Activated gamma-delta T cell treated with anti-CD3 and anti-CD28 coated beads, Interleukin-2, amount 50 U/mL, for 16 hours (primary cell): ENCODE measurements around the gene SLC23A3.

Source experiments
- DNase-seq: peaks from one replicate; pipeline ENCODE4 v3.0.0-alpha.2; 2020; ENCODE audit warnings: low read depth

The SLC23A3 gene, protein sequence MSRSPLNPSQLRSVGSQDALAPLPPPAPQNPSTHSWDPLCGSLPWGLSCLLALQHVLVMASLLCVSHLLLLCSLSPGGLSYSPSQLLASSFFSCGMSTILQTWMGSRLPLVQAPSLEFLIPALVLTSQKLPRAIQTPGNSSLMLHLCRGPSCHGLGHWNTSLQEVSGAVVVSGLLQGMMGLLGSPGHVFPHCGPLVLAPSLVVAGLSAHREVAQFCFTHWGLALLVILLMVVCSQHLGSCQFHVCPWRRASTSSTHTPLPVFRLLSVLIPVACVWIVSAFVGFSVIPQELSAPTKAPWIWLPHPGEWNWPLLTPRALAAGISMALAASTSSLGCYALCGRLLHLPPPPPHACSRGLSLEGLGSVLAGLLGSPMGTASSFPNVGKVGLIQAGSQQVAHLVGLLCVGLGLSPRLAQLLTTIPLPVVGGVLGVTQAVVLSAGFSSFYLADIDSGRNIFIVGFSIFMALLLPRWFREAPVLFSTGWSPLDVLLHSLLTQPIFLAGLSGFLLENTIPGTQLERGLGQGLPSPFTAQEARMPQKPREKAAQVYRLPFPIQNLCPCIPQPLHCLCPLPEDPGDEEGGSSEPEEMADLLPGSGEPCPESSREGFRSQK

DNA sequence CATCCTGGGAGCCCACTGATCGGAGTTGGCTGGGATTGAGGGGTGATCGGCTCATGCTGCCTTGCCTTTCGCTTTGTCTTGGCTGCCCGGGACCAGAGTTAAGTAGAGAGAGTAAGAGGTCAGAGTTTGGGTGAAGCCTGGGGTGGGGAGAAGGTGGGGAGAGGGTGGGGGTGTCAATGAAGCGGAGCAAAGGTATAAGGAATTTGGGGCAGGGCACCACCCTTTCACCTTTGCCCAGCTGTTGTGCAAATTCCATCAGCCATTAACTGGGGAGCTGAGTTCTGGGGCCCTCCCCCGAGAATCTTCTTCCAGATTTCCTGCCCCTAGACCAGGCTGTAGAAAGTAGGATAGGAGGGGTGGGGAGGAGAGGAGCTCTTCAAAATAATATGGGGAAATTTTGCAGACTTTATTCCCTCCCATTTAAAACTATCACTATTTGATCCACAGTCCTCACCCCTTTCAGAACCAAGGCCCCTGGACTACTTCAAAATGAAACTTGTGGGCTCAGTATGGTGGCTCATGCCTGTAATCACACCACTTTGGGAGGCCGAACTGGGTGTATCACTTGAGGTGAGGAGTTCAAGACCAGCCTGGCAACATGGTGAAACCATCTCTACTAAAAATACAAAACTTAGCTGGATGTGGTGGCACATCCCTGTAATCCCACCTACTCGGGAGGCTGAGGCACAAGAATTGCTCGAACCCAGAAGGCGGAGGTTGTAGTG lies at the start of gene SLC23A3:
Gene SLC23A3, minus strand, starts transcription at position 100 of the 725 bp plus-strand sequence. Its CDS starts 45 bp downstream, at position 55.
- DNase-seq, result no peak

DNA sequence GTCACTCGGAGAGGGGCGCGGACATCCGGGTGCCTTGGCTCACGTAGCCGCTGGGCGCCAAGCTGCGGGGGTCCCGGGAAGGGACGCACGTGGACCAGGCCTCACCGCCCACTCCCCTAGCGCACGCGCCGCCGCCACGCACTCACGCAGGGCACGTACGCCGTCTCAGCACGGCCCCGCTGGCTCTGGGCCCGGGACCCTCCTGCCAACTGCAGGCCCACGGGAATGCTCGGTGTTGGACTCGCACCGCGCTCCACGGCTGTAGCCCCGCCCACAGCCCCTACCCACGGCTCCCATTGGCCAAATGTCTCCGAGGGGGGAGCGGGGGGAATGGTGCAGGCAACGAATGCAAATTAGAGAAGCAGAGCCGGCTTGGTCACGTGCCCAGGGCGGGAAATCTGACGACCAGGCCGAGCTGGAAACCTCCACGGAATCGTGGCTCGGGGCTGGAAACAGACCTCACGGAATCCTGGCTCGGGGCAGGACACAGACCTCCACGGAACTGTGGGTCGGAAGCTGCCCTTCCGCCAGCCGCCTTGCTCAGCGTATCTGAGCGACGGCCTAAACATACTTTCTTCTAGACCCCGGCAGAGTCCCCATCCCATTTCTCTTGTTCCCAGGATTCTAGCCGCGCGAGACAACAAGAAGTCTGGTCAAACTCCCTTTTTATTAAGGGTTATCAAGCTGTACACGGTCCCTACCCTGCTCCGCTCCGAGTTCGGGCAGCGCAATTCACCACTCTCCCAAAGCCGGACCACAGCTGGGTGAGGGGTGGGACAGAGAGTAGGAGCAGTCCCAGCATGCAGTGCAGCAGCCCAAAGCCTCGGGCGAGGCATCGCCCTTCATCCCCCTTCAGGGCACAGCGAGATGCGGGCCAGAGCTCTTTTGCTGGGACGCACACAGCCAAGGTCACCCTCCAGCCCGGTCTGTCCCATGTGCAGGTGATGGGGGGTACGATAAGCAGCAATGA lies 49.2 kb upstream of the SLC23A3 start, which contains the start of gene ABCB6:
Gene ABCB6, minus strand, starts transcription at position 227 of the 970 bp plus-strand sequence. CDS start 285 bp downstream, outside the sequence.
- peak; percentile 72 for DNase-seq

DNA sequence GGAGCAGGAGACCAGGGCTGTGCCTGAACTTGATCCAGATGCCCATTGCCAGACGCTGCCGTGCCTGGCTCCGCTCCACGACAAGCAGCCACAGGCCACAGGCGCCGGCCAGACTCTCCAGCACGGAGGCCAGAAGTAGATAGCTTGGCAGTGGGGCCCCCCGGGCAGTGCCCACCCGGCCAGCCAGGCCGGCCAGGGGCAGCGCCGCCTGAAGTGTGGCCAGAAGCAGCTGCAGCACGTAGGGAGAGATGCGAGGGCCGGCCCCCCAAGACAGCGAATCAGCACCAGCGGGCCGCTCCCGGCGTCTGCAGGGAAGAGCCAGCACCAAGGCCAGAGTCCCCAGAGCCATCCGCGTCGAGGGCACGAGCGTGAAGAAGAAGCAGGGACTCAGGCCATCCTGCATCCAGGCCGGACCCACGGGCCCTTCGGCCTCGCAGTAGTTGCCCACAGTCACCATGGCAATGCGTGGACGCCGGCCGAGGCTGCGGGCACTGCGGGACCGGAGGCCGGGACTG lies 48.4 kb upstream of the SLC23A3 start:
- DNase-seq, result no peak

DNA sequence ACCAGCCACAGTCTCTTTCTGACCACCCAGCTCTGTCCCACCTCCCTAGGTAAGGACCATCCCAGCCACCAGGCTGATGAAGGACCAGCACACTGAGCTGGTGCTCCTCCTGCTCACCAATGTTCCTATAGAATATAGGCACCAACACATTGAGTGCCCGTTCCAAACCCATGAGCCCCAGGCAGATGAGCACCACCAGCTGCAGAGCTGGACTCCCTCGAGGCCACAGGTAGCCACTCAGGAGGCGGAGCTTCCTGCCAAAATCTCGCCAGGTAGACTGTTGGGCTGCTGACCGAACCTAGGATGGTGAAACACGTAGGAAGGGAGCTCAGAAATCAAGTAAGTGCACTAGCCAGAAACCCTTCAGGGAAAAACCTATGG lies 46.7 kb upstream of the SLC23A3 start:
- no peak for DNase-seq

DNA sequence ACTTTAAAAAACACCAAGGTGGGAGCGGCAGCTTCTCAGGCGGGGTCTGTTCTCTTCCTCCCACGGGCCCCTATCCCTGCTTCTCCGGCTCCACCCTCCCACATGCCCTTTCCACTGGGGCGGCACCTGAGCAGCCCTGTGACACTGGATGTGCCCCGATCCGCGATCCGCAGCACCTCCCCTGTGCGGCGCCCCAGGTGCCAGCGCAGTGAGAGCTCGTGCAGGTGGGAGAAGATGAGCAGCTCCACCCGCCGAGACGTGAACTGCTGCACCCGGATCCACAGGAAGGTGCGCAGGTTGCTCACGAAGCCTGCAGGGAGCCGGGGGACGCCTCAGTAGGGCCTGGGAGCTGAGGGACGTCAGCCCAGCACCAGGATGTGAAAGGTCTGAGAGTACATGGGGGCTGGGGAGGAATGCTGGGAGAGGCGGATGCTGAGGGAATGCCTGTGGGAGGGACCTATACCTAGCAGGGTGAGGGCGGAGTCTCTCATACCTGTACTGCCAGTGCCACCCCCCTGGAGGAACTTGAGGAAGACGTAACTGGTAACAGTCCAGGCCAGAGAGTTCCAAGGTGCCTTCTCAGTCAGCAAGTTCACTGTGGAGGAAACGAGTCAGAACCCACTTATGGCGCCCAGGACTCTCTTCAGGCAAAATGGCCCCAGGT lies 46.2 kb upstream of the SLC23A3 start:
- DNase-seq, result no peak

DNA sequence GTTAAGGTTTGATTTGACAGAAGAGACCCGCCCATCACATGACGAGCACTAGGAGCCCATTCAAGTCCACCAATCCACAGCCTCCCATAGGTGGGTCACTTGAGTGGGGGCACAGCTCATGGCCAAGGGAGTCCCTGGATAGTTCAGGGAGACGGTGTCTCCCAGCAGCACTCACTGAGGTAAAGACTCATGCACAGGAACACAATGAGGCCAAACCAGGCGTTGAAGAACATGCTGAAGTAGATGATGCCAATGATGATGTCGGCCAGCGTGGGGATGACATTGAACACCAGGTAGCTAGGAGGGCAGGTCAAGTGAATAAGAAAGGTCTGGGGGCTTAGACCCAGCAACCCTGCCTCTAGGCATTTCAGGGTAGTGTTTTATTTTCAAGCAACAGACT lies 45.0 kb upstream of the SLC23A3 start:
- no peak for DNase-seq

DNA sequence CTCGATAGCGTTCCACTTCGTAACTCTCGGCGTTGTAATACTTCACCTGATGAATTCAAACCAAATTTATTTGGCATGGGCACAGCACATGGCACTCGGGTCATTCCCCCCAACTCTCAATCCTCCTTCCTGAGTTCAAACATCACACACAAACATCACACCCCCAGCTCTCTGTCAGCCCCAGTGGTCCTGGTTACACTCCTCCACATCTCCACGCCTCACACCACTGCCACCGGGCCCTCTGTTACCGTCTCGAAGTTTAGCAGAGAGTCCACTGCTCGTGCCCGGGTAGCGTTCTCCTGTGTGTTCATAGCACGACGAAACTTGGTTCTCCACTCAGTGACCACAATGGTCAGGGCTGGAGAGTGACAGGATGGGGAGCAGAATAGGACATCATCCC lies 44.3 kb upstream of the SLC23A3 start:
- DNase-seq, result no peak

DNA sequence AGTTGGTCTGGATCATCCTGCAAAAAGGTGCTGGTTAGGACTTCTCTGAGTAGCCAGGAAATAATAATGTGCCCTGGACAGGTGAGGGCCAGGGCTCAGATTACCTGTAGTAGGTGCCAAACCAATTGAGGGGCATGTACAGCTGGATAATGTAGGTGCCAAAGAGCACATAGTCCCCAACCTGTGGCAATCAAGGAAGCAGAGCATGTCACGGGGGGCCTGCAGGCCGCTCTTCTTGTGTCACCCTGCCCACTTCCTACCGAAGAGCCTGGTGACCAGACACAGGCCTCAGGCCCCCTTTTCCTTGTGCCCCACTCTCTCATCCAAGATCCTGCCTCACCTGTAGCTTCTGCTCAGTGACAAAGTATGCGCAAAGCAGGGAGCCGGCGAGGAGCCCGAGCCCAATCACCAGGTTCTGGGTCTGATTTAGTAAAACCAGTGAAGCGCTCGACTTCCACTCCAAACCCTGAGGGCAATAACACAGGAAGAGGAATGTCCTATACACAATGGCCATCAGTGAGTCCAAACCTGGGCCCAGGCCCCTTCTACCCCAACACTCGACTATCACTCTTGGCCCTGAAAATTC lies 43.8 kb upstream of the SLC23A3 start:
- no peak for DNase-seq

DNA sequence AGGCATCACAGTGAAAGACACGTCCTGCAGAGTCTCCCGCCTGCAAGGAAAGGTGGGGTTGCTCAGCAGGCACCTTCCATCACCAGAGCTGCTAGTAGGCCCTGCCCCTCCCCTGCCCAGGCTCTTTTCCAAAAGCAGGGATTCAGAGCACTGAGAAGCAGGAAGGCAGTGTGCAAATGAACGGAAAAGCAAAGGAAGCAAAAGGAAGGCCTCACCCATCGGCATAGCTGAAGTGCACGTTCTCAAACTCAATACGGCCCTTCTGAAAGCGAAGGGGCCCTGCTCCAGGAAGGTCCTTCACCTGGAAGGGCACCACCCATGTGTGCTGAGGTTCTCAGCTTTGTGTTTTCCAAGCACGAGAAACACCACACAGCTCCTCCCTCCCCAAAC lies 43.2 kb upstream of the SLC23A3 start:
- no peak for DNase-seq

DNA sequence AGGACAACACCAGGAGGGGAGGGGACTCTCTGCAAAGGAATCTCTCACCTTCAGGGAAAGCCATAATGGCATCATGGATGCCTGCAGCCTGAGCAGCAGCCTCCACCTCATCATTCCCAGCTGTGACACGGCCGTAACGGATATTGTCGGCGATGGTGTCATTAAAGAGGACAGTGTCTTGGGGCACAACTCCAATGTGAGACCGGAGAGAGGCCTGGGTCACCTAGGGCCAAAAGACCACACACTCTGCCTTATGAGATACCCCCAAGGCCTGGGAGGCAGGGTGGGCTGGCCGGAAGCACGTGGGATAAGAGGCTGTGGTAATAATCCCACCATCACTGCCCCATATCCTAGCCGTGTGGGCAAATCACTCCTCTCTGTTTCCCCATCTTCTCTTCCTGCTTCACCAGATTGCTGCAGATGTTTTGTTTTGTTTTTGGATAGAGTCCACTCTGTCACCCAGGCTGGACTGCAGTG lies 41.1 kb upstream of the SLC23A3 start:
- DNase-seq, result no peak

DNA sequence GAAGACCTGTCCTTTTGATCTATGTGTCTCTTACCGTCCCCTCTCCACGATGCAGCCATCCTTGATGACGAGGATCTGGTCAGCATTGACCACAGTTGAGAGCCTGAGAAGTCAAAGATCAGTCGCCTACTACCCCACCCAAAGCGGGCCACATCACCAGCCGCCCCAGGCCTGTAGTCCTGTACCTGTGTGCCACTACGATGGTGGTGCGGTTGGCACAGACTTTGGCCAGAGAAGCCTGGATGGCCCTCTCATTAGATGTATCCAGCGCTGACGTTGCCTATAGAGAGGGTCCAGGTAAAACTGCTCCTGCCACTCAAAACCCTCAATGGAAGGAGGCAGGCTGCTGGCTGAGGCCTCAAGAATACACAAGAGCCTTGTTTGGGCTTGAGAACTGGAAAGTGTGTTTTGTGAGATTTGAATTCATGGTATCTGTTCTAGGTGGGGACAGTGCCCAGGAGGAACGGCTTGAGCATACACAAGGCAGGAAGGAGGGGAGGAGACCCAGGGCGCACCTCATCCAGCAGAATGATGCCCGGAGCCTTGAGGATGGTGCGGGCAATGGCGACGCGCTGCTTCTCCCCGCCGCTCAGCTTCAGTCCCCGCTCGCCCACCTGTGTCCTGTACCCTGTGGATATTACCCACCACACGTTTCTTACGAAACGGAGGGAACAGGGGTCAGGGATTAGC lies 40.5 kb upstream of the SLC23A3 start:
- no peak for DNase-seq

DNA sequence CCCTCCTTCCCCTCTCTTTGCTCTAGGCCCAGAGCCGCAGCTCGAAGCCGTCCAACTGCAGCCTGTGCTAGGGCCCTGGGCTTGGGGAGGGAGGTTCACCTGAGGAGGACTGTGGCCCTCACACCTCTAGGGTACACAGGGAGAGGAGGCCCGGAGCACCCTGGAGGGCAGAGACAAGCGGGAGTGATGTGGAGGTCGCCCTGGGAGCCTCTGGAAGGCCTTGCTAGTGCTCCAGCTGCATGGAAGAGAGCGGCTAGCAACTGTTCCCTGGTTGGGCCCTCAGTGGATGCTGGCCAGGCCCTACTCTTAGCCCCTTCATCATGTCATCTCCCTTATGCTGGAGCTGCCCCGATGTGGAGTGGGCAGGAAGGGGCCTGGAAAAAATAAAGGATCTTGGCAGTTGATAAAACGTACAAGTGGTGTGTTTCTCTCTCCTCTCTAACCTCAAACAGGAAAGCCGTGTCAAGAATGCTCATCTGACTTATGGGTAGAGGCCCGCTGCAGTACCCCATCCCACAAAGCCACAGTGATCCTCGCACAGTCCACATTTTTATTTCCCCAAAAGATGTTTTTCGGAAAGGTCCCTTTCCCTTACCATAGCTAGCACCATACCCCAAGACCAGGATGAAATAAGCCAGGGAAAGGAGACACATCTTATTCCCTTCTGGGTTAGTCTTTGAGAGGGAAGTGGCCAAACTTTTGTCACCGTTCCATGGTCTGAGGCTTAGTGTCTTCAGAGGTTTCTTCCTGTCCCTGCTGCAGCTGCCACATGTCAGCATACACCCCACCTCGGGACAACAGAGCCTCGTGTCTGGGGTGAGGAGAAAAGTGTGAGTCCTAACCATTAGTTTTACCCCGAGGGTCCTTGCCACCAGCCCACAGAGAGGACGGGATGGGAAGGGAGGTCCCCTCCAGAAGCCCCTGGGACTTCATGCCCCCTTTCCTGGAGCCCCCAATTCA lies 39.7 kb upstream of the SLC23A3 start:
- no peak for DNase-seq

DNA sequence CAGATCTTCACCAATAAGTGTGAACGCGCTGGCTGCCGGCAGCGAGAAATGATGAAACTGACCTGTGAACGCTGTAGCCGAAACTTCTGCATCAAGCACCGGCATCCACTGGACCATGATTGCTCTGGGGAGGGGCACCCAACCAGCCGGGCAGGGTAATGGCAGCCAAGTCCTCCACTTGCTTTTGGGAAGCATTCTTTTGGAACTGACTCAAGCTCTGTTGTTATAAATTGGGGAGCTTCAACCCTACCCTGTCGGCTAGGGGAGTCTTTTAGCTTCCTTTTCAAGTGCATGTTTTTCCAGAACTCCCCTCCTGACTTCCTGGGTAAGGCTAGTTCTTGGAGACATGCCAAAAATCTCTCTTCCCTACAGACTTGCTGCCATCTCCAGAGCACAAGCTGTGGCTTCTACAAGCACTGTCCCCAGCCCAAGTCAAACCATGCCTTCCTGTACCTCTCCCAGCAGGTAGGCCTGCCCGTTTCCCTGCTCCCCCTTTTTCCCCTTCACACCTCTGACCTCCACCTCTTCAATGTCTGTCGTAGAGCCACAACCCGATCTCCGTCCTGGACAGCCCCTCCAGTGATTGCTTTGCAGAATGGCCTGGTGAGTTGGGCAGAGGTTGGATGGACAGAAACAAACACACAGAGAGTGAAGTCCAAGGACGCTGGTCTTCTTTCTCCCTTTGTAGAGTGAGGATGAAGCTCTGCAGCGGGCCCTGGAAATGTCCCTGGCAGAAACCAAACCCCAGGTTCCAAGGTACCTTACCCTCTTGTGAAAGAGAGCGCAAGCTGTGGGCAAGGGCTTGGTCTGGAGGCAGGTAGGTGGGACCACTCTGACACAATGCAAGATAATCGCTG lies 38.3 kb upstream of the SLC23A3 start:
- DNase-seq, result no peak

DNA sequence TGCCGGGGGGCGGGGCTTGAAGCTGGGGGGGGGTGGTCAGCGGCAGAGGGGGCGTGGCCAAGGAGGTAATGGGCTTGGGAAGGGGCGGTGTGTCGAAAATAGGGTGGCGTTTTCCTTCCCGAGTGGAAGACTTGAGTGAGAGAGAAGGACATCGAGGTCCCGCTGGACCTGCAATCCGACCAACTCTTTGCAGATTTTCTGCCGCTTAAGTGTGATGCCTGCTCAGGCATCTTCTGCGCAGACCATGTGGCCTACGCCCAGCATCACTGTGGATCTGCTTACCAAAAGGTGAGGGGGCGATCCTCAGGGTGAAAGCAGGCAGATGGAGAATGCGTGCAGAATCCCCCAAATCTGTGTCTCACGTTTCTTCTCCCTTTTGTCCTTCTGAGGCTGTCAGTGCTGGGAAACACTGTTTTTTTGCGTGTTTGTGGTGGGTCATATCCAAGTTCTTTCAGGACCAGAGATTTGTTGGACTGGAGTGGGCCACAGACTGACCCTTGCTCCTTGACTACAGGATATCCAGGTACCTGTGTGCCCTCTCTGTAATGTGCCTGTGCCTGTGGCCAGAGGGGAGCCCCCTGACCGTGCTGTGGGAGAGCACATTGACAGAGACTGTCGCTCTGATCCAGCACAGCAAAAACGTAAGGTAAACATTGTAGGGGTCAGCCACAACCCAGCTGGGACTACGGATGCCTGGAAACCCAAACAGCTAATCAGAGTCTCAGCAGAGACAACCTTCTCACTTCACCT lies 37.5 kb upstream of the SLC23A3 start:
- DNase-seq, result no peak

DNA sequence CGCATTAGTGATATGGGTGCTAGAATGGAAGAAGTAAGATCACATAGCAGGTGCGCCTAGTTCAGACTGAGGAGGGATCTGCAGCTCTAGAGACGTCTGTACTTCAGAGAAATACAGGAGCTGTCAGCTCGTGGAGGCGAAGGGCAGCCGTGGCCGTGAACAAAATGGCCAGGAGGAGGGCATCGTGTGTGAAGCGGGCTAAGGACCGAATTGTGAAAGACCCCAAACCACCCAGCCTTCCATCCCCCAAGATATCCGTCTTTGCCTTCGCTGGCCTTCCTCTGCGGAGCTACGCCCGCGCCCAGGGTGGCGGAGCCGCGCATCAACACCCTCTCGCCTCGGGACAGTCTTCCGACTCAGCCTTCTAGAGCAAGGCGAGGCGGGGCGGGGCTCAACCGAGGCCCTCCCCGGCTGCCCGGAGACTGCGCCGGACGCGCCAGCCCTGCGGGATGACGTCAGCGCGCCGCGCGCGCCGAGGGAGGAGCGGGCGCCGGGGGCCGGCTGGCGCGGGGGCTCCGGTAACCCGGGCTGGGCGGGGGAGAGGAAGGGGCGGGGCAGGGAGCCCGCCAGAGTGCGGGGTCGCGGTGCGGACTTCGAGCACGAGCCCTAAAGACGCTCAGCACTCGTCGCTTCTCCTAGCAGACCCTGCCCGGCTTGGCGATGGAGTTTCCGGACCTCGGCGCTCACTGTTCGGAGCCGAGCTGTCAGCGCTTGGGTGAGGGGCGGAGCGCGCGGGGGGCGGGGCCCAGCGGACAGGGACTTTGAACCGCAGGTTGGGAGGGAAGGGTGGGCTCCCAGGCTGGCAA lies 36.7 kb upstream of the SLC23A3 start, which contains the start of gene ZFAND2B:
Gene ZFAND2B, plus strand, starts transcription at position 455 of the 806 bp plus-strand sequence. Its CDS starts 206 bp downstream, at position 661.
- peak; percentile 92 for DNase-seq

DNA sequence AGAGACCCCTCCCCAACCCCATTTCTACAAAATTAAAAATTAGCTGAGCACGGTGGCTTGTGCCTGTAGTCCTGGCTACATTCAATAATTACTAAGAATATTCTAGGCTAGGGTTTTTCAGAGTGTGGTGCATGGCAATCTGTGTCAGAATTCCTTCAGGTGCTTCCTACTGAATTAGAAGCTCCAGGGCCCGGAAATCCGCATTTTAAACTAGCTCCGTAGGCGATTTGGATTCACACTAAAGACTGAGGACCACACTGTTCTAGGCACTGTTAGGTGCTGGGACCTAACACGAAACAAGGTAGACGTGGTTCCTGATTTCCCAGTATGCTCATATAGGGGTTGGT lies 36.1 kb upstream of the SLC23A3 start:
- DNase-seq, result no peak
